Thyroid gland (tissue), 4 donors: ENCODE measurements around the gene VASP. TPM values are rescaled to one million over a fixed set of nuclear protein-coding genes. Genes with fewer than 3 reads are reported as not detected.

ENCODE experiments used
- DNase-seq, 2 donors: peaks; one replicate each; pipeline ENCODE4 v3.0.0-alpha.2; 2019
- H3K27ac ChIP-seq, 3 donors: fragments of 200-600 bp; sonication (generic); 1 replicate in 2 of 3; 2 replicates in 1 of 3; pipeline ENCODE4 v1.5.1; 2016 to 2019; ENCODE audit warnings: mild to moderate bottlenecking in 1 of 3, moderate library complexity in 1 of 3
- H3K27me3 ChIP-seq: fragments of 200-600 bp; sonication (generic); one replicate; pipeline ENCODE4 v1.5.1; 2019
- H3K36me3 ChIP-seq, 2 donors: fragments of 200-600 bp; sonication (generic); one replicate each; pipeline ENCODE4 v1.5.1; 2016 to 2019
- H3K4me1 ChIP-seq, 2 donors: fragments of 200-600 bp; sonication (generic); one replicate each; pipeline ENCODE4 v1.5.1; 2017 to 2019
- H3K4me3 ChIP-seq, 3 donors: fragments of 200-600 bp; sonication (generic); replicated peaks in 1 of 3; 1 replicate in 2 of 3; 2 replicates in 1 of 3; pipeline ENCODE4 v1.5.1; 2016; ENCODE audit warnings: mild to moderate bottlenecking in 1 of 3
- H3K9me3 ChIP-seq: fragments of 200-600 bp; sonication (generic); one replicate; pipeline ENCODE4 v1.5.1; 2017
- CTCF ChIP-seq, 6 experiments: fragments of 200-600 bp in 3 of 6; fragments of 450-650 bp in 3 of 6; sonication (generic) in 3 of 6; IDR thresholded peaks; one replicate each; pipeline ENCODE4 v1.5.1; 2016 to 2019; ENCODE audit warnings: antibody characterized with exemption in 6 of 6, mild to moderate bottlenecking in 2 of 6, inconsistent platforms in 1 of 6, moderate library complexity in 1 of 6
- POLR2A ChIP-seq, 2 donors: fragments of 450-650 bp; IDR thresholded peaks; one replicate each; pipeline ENCODE4 v1.6.1; 2017; ENCODE audit warnings: antibody characterized with exemption in 2 of 2, mild to moderate bottlenecking in 2 of 2, moderate library complexity in 1 of 2
- WGBS, 2 donors: methylation state at CpG; one replicate each; pipeline ENCODE4 v1.1.5; 2017; 5-methylcytosine and 5-hydroxymethylcytosine counted together
- intact Hi-C: fragments of 100-400 bp; cut with DNase I; formaldehyde crosslinking; loops from one replicate; pipeline ENCODE4 v1.15.1; 2023
- total RNA-seq, 4 donors: library from RNA; depleted of rRNA; stranded (reverse); fragments of >200 nt; gene quantifications; one replicate each; pipeline ENCODE4 v1.2.3, GENCODE V29; 2016

VASP gene
- total RNA-seq, 4 donors from 2014 or later, result 34.3 to 50.8 (median 45.1) TPM

- no peaks in the 10 kb centered on the region for H3K9me3 ChIP-seq
- no peak for DNase-seq
- intact Hi-C loops, result no loop called here
- H3K36me3 ChIP-seq, result no peaks in the 10 kb centered on the region
- no peak for TF ChIP-seq CTCF (IDR thresholded peaks at IDR 0.05)
- TF ChIP-seq POLR2A (IDR thresholded peaks at IDR 0.05), result no peak
- 82 to 95% methylated on average over 5 of the region's 5 CpGs for WGBS, 2 donors
- H3K27ac ChIP-seq, result no peak overlapping the region
- H3K4me1 ChIP-seq, result peaks cover 10 to 23% of the 10 kb centered on the region in 2 donors
- no peak overlapping the region for H3K4me3 ChIP-seq
- no peaks in the 10 kb centered on the region for H3K27me3 ChIP-seq
These were observed 15.1 kb upstream of the VASP start for GRCh38 chr19:45492137-45492626.

- no peaks in the 10 kb centered on the region for H3K27me3 ChIP-seq
- intact Hi-C loops, result no loop called here
- peak overlapping the region in 1 of 3 donors; percentile 29 for H3K4me3 ChIP-seq
- DNase-seq, result peak; percentile 22 to 43
- peak overlapping the region in 2 of 3 donors; percentile 3 to 24 for H3K27ac ChIP-seq
- no peaks in the 10 kb centered on the region for H3K36me3 ChIP-seq
- H3K4me1 ChIP-seq, result peaks cover 11 to 26% of the 10 kb centered on the region in 2 donors
- H3K9me3 ChIP-seq, result no peaks in the 10 kb centered on the region
- no peak for TF ChIP-seq POLR2A (IDR thresholded peaks at IDR 0.05)
- TF ChIP-seq CTCF (IDR thresholded peaks at IDR 0.05), result no peak
- 7 to 13% methylated on average over 15 to 29 of the region's 32 CpGs for WGBS, 2 donors
These were observed 14.4 kb upstream of the VASP start for GRCh38 chr19:45492627-45493470.

GRCh38 chr19:45494261-45494916 lies 12.9 kb upstream of the VASP start:
- no peak overlapping the region for H3K27ac ChIP-seq
- no peak for DNase-seq
- TF ChIP-seq POLR2A (IDR thresholded peaks at IDR 0.05) (no peak), CTCF (IDR thresholded peaks at IDR 0.05) (no peak)
- H3K4me1 ChIP-seq, result peaks cover 16 to 41% of the 10 kb centered on the region in 2 donors
- WGBS, 2 donors, result 94 to 96% methylated on average over 31 to 35 of the region's 39 CpGs
- intact Hi-C loops, result no loop called here
- H3K9me3 ChIP-seq, result no peaks in the 10 kb centered on the region
- H3K4me3 ChIP-seq, result no peak overlapping the region
- H3K36me3 ChIP-seq, result no peaks in the 10 kb centered on the region
- H3K27me3 ChIP-seq, result peaks cover 7% of the 10 kb centered on the region

- no peak overlapping the region for H3K27ac ChIP-seq
- H3K27me3 ChIP-seq, result peaks cover 10% of the 10 kb centered on the region
- H3K4me3 ChIP-seq, result no peak overlapping the region
- TF ChIP-seq POLR2A (IDR thresholded peaks at IDR 0.05), result no peak
- no peak for TF ChIP-seq CTCF (IDR thresholded peaks at IDR 0.05)
- no peaks in the 10 kb centered on the region for H3K36me3 ChIP-seq
- H3K4me1 ChIP-seq, result peaks cover 16 to 44% of the 10 kb centered on the region in 2 donors
- intact Hi-C loops, result no loop called here
- no peaks in the 10 kb centered on the region for H3K9me3 ChIP-seq
- no peak for DNase-seq
- 85 to 86% methylated on average over 5 of the region's 5 CpGs for WGBS, 2 donors
These were observed 12.1 kb upstream of the VASP start for GRCh38 chr19:45495178-45495577.
